ENCODE data around the gene LGR4. TPM values are rescaled to one million over a fixed set of nuclear protein-coding genes. Genes with fewer than 3 reads are reported as not detected.

Gene LGR4
- total RNA-seq, 2 experiments from 2014 or later = 0.06 to 1.2 TPM

GRCh38 chr11:27406498-27407354, 65.9 kb downstream of the LGR4 start:
- H2AFZ ChIP-seq (ENCODE audit: low read length) = no peak overlapping the region
- no peak overlapping the region for H3K27ac ChIP-seq (ENCODE audit: low read depth, low read length, poor library complexity, severe bottlenecking)
- H3K79me2 ChIP-seq (ENCODE audit: insufficient read depth, low read depth, low read length) = no peaks in the 10 kb centered on the region
- intact Hi-C loops (cut with micrococcal nuclease; ENCODE audit: unreplicated experiment) = no loop called here
- no TSS peak for BruUV-seq (replicated peaks)
- DNase-seq (ENCODE audit: low spot score) = no peak
- no peaks in the 10 kb centered on the region for H3K9me3 ChIP-seq (ENCODE audit: low read length)
- no peaks in the 10 kb centered on the region for H3K9me2 ChIP-seq (ENCODE audit: insufficient read depth, low read length)
- H3K4me3 ChIP-seq (ENCODE audit: low read depth, low read length, poor library complexity, severe bottlenecking) = no peak overlapping the region
- no peaks in the 10 kb centered on the region for H3K36me3 ChIP-seq (ENCODE audit: insufficient read depth, low read length)
- H4K20me1 ChIP-seq (ENCODE audit: insufficient read depth, low read length) = no peaks in the 10 kb centered on the region
- TF ChIP-seq CTCF (conservative IDR thresholded peaks at IDR 0.05; ENCODE audit: low read length) (no peak), EZH2phosphoT487 (IDR thresholded peaks at IDR 0.05; ENCODE audit: borderline replicate concordance, low read depth, low read length) (no peak)
- H3K4me2 ChIP-seq (ENCODE audit: low read length) = no peak overlapping the region
- ChIA-PET POLR2A (interaction anchor here (0.7 to 1.0 kb wide), 2 partner anchors 37 to 123 kb away, joined by 3 read pairs; no protein-coding TSS in a partner anchor), CTCF (ENCODE audit: unreplicated experiment) (no interaction called here)
- H3K4me1 ChIP-seq (ENCODE audit: insufficient read depth, low read length, poor library complexity, severe bottlenecking) = no peaks in the 10 kb centered on the region

- TF ChIP-seq CTCF (conservative IDR thresholded peaks at IDR 0.05; ENCODE audit: low read length) (no peak), EZH2phosphoT487 (IDR thresholded peaks at IDR 0.05; ENCODE audit: borderline replicate concordance, low read depth, low read length) (no peak)
- Histone ChIP-seq H3K27ac (ENCODE audit: low read depth, low read length, poor library complexity, severe bottlenecking) (no peak overlapping the region), H3K4me2 (ENCODE audit: low read length) (no peak overlapping the region), H3K4me3 (ENCODE audit: low read depth, low read length, poor library complexity, severe bottlenecking) (no peak overlapping the region), H3K79me2 (ENCODE audit: insufficient read depth, low read depth, low read length) (no peaks in the 10 kb centered on the region), H2AFZ (ENCODE audit: low read length) (no peak overlapping the region), H4K20me1 (ENCODE audit: insufficient read depth, low read length) (no peaks in the 10 kb centered on the region), H3K36me3 (ENCODE audit: insufficient read depth, low read length) (no peaks in the 10 kb centered on the region), H3K9me3 (ENCODE audit: low read length) (no peaks in the 10 kb centered on the region), H3K4me1 (ENCODE audit: insufficient read depth, low read length, poor library complexity, severe bottlenecking) (no peaks in the 10 kb centered on the region), H3K9me2 (ENCODE audit: insufficient read depth, low read length) (no peaks in the 10 kb centered on the region)
- ChIA-PET CTCF (ENCODE audit: unreplicated experiment) (no interaction called here), POLR2A (interaction anchor here (0.6 kb wide), 1 partner anchor 146 kb away, joined by 3 read pairs; no protein-coding TSS in a partner anchor)
- DNase-seq (ENCODE audit: low spot score) = no peak
- BruUV-seq (replicated peaks) = no TSS peak
- intact Hi-C loops (cut with micrococcal nuclease; ENCODE audit: unreplicated experiment) = no loop called here
Measured at GRCh38 chr11:27405134-27405533, 67.5 kb downstream of the LGR4 start.

GRCh38 chr11:27404427-27404826, 68.2 kb downstream of the LGR4 start:
- H3K79me2 ChIP-seq (ENCODE audit: insufficient read depth, low read depth, low read length) = no peaks in the 10 kb centered on the region
- no TSS peak for BruUV-seq (replicated peaks)
- H3K4me3 ChIP-seq (ENCODE audit: low read depth, low read length, poor library complexity, severe bottlenecking) = no peak overlapping the region
- DNase-seq (ENCODE audit: low spot score) = no peak
- no peak overlapping the region for H3K27ac ChIP-seq (ENCODE audit: low read depth, low read length, poor library complexity, severe bottlenecking)
- intact Hi-C loops (cut with micrococcal nuclease; ENCODE audit: unreplicated experiment) = no loop called here
- H2AFZ ChIP-seq (ENCODE audit: low read length) = no peak overlapping the region
- no peak overlapping the region for H3K4me2 ChIP-seq (ENCODE audit: low read length)
- H3K4me1 ChIP-seq (ENCODE audit: insufficient read depth, low read length, poor library complexity, severe bottlenecking) = no peaks in the 10 kb centered on the region
- POLR2A ChIA-PET = no interaction called here
- H3K9me3 ChIP-seq (ENCODE audit: low read length) = no peaks in the 10 kb centered on the region
- H3K9me2 ChIP-seq (ENCODE audit: insufficient read depth, low read length) = no peaks in the 10 kb centered on the region
- no peaks in the 10 kb centered on the region for H3K36me3 ChIP-seq (ENCODE audit: insufficient read depth, low read length)
- no peaks in the 10 kb centered on the region for H4K20me1 ChIP-seq (ENCODE audit: insufficient read depth, low read length)
- CTCF ChIA-PET (ENCODE audit: unreplicated experiment) = no interaction called here
- TF ChIP-seq CTCF (conservative IDR thresholded peaks at IDR 0.05; ENCODE audit: low read length) = no peak
- no peak for TF ChIP-seq EZH2phosphoT487 (IDR thresholded peaks at IDR 0.05; ENCODE audit: borderline replicate concordance, low read depth, low read length)

Data from OCI-LY7 (cell line).